Caco-2 (cell line): ENCODE data around the gene PTPRO. TPM values are rescaled to one million over a fixed set of nuclear protein-coding genes. Genes with fewer than 3 reads are reported as not detected.

Source experiments
- BruUV-seq: library from RNA; stranded (reverse); fragments of 400-500 nt; replicated peaks from 2 replicates; lab custom pipeline; 2021; lab: Mats Ljungman, UMichigan
- CTCF ChIA-PET: fragments of 300-600 bp; sonication (Branson Sonifier 250); formaldehyde crosslinking; loops from one replicate; lab custom pipeline; 2022; ENCODE audit warnings: antibody characterized with exemption; lab: Charles Lee
- POLR2A ChIA-PET: fragments of 300-600 bp; sonication (Branson Sonifier 250); formaldehyde crosslinking; loops from one replicate; lab custom pipeline; 2022; ENCODE audit warnings: antibody characterized with exemption; lab: Charles Lee
- DNase-seq, 2 experiments: peaks; one replicate each; pipeline versions ENCODE4 v3.0.0 to v3.0.0-alpha.2; 2020 to 2022
- H3K27me3 ChIP-seq: replicated peaks from 2 replicates; pipeline ENCODE4 v1.6.0; 2011; ENCODE audit warnings: low read length; ENCODE audit not compliant: control insufficient read depth, insufficient read depth
- H3K36me3 ChIP-seq: 2 replicates; pipeline ENCODE4 v1.5.1; 2011; ENCODE audit warnings: low read length; ENCODE audit not compliant: control insufficient read depth, insufficient read depth
- H3K4me1 ChIP-seq: fragments of 250-450 bp; sonication (Bioruptor Pico); 2 replicates; pipeline ENCODE4 v1.5.1; 2020; ENCODE audit warnings: mild to moderate bottlenecking
- H3K4me3 ChIP-seq: 2 replicates; pipeline ENCODE4 v1.5.1; 2011; ENCODE audit warnings: low read depth, mild to moderate bottlenecking, control low read depth, low read length
- H3K9me3 ChIP-seq: fragments of 250-450 bp; sonication (Bioruptor Pico); 2 replicates; pipeline ENCODE4 v1.5.1; 2020; ENCODE audit warnings: mild to moderate bottlenecking, moderate library complexity
- H3K27ac Mint-ChIP-seq: one replicate; pipeline ENCODE4 v1.8.0; 2022; ENCODE audit warnings: mixed read lengths; ENCODE audit not compliant: unreplicated experiment
- H3K27me3 Mint-ChIP-seq: one replicate; pipeline ENCODE4 v1.8.0; 2022; ENCODE audit warnings: mixed read lengths; ENCODE audit not compliant: insufficient read depth, unreplicated experiment
- H3K36me3 Mint-ChIP-seq: one replicate; pipeline ENCODE4 v1.8.0; 2022; ENCODE audit warnings: mild to moderate bottlenecking, mixed read lengths; ENCODE audit not compliant: insufficient read depth, unreplicated experiment
- H3K4me1 Mint-ChIP-seq: one replicate; pipeline ENCODE4 v1.8.0; 2022; ENCODE audit warnings: low read depth, mixed read lengths; ENCODE audit not compliant: unreplicated experiment
- H3K4me3 Mint-ChIP-seq: one replicate; pipeline ENCODE4 v1.8.0; 2022; ENCODE audit warnings: mild to moderate bottlenecking, moderate library complexity, mixed read lengths; ENCODE audit not compliant: unreplicated experiment
- H3K9me3 Mint-ChIP-seq: one replicate; pipeline ENCODE4 v1.8.0; 2022; ENCODE audit warnings: mixed read lengths; ENCODE audit not compliant: unreplicated experiment
- intact Hi-C: fragments of 100-400 bp; cut with micrococcal nuclease; formaldehyde crosslinking; loops from one replicate; pipeline ENCODE4 v1.10.0; 2022; ENCODE audit not compliant: unreplicated experiment
- total RNA-seq: library from RNA; stranded (reverse); gene quantifications from 2 replicates; pipeline ENCODE4 v1.2.3, GENCODE V29; 2022
- TF ChIP-seq, protein P1 (sequence below), 2 experiments: fragments of 200-600 bp in 1 of 2; IDR thresholded peaks; 1 replicate in 1 of 2; 2 replicates in 1 of 2; pipeline versions ENCODE4 v1.5.1 to v1.8.0; 2011 to 2022; ENCODE audit warnings: antibody characterized with exemption in 1 of 2, control low read depth in 1 of 2, inconsistent platforms in 1 of 2, low read depth in 1 of 2, low read length in 1 of 2, mild to moderate bottlenecking in 1 of 2, moderate library complexity in 1 of 2; ENCODE audit not compliant: insufficient read depth in 1 of 2, severe bottlenecking in 1 of 2, unreplicated experiment in 1 of 2

PTPRO gene
- total RNA-seq, 1 experiment from 2014 or later = not detected

DNA sequence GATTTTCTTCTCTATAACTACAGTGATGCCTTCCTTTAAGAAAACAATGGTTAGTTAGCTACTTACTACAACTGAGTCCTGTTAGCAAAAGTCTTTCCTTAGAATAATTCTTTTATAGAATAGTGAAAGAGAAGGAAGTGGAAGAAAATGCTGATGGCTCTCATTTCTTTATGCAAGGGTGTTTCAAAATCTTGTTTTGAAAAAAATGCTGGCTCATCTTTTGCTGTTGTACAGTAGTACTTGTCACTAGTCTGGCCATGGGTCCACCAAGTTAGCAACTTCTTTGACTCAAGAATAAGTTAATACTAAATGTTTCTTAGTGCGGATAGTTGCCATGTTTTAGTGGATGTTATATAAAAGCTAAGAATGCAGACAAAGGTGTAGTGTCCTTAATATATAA, 225.4 kb downstream of the PTPRO start:
- Mint-ChIP-seq H3K9me3 (no peaks in the 10 kb centered on the region), H3K36me3 (no peaks in the 10 kb centered on the region), H3K27ac (no peak overlapping the region), H3K4me1 (no peaks in the 10 kb centered on the region), H3K27me3 (peaks cover 16% of the 10 kb centered on the region), H3K4me3 (no peak overlapping the region)
- intact Hi-C loops = no loop called here
- Histone ChIP-seq H3K9me3 (no peaks in the 10 kb centered on the region), H3K4me3 (no peak overlapping the region), H3K36me3 (no peaks in the 10 kb centered on the region), H3K27me3 (no peaks in the 10 kb centered on the region; the same call in 1 of the 2 replicates), H3K4me1 (no peaks in the 10 kb centered on the region)
- no TSS peak for BruUV-seq
- TF ChIP-seq, protein P1, sequence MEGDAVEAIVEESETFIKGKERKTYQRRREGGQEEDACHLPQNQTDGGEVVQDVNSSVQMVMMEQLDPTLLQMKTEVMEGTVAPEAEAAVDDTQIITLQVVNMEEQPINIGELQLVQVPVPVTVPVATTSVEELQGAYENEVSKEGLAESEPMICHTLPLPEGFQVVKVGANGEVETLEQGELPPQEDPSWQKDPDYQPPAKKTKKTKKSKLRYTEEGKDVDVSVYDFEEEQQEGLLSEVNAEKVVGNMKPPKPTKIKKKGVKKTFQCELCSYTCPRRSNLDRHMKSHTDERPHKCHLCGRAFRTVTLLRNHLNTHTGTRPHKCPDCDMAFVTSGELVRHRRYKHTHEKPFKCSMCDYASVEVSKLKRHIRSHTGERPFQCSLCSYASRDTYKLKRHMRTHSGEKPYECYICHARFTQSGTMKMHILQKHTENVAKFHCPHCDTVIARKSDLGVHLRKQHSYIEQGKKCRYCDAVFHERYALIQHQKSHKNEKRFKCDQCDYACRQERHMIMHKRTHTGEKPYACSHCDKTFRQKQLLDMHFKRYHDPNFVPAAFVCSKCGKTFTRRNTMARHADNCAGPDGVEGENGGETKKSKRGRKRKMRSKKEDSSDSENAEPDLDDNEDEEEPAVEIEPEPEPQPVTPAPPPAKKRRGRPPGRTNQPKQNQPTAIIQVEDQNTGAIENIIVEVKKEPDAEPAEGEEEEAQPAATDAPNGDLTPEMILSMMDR (IDR thresholded peaks at IDR 0.05; ENCODE audit: insufficient read depth in 1 of 2, low read depth in 1 of 2, low read length in 1 of 2, severe bottlenecking in 1 of 2, unreplicated experiment in 1 of 2) = no peak
- no peak for DNase-seq
- CTCF ChIA-PET = interaction anchor here (1.1 kb wide), 1 partner anchor 13 kb away, joined by 4 read pairs; no protein-coding TSS in a partner anchor
- POLR2A ChIA-PET = no interaction called here

DNA sequence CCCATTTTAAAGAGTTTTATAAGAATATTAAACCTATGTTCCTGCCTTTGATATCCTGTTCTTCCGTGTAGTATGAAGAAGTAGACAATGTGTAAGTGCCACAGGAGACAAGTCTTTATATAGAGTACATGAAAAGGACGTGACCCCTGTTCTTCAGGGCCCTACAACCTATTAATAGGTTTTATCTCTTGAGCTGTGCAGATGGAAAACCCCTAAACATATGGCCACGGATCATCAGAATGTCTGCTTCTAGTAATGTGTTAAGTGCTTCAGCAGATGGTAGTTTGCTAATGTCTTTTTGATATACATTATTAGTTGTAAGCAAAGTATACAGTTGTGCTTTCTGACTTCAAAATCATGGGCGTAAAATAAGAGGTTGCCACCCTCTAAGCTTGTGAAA, 228.5 kb downstream of the PTPRO start:
- H3K27ac Mint-ChIP-seq = no peak overlapping the region
- POLR2A ChIA-PET = no interaction called here
- H3K4me3 Mint-ChIP-seq = no peak overlapping the region
- intact Hi-C loops = no loop called here
- TF ChIP-seq, protein P1 (IDR thresholded peaks at IDR 0.05; ENCODE audit: insufficient read depth in 1 of 2, low read depth in 1 of 2, low read length in 1 of 2, severe bottlenecking in 1 of 2, unreplicated experiment in 1 of 2) = no peak
- CTCF ChIA-PET = no interaction called here
- no peaks in the 10 kb centered on the region for H3K36me3 Mint-ChIP-seq
- no peaks in the 10 kb centered on the region for H3K4me1 Mint-ChIP-seq
- no peaks in the 10 kb centered on the region for H3K9me3 Mint-ChIP-seq
- Histone ChIP-seq H3K36me3 (no peaks in the 10 kb centered on the region), H3K27me3 (no peaks in the 10 kb centered on the region; the same call in 1 of the 2 replicates), H3K9me3 (no peaks in the 10 kb centered on the region), H3K4me3 (no peak overlapping the region), H3K4me1 (no peaks in the 10 kb centered on the region)
- BruUV-seq = no TSS peak
- H3K27me3 Mint-ChIP-seq = peaks cover 15% of the 10 kb centered on the region
- no peak for DNase-seq

DNA sequence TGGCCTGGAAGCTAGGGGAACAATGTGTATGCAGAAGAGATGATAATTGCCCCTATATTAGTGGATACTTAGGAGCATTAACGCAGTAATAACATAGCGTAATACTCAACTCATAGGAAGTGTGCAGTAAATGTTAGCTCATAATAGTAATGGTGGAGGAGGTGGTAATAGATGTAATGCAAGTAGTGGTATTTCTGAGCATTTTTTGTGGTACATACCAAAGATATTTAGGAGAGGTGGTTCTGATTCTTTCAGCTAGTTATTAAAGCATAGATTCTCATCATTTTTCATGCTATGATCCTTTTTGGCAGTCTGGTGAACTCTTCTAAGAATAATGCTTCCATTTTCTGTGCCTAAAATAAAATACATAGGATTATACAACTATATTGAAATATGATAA, 233.1 kb downstream of the PTPRO start:
- Mint-ChIP-seq H3K9me3 (no peaks in the 10 kb centered on the region), H3K36me3 (no peaks in the 10 kb centered on the region), H3K4me3 (no peak overlapping the region), H3K4me1 (no peaks in the 10 kb centered on the region), H3K27ac (no peak overlapping the region), H3K27me3 (peaks cover 14% of the 10 kb centered on the region)
- BruUV-seq = no TSS peak
- intact Hi-C loops = no loop called here
- TF ChIP-seq, protein P1 (IDR thresholded peaks at IDR 0.05; ENCODE audit: insufficient read depth in 1 of 2, low read depth in 1 of 2, low read length in 1 of 2, severe bottlenecking in 1 of 2, unreplicated experiment in 1 of 2) = no peak
- Histone ChIP-seq H3K4me1 (no peaks in the 10 kb centered on the region), H3K27me3 (no peaks in the 10 kb centered on the region; the same call in 1 of the 2 replicates), H3K4me3 (no peak overlapping the region), H3K36me3 (no peaks in the 10 kb centered on the region), H3K9me3 (no peaks in the 10 kb centered on the region)
- ChIA-PET POLR2A (no interaction called here), CTCF (no interaction called here)
- DNase-seq = no peak
